Dedifferentiated amniotic fluid mesenchymal stem cell (primary cell): ENCODE results near the gene MAT2A.

Experiments used
- DNase-seq: peaks from one replicate; pipeline ENCODE4 v3.0.0-alpha.2; 2016; ENCODE audit errors: extremely low spot score

The MAT2A gene

GRCh38 chr2:85538507-85539360 lies at the start of gene MAT2A:
TSS of gene MAT2A (plus strand) at chr2:85539168. CDS start at chr2:85539288, 120 bp downstream.
- DNase-seq = peak; percentile 87

DNA sequence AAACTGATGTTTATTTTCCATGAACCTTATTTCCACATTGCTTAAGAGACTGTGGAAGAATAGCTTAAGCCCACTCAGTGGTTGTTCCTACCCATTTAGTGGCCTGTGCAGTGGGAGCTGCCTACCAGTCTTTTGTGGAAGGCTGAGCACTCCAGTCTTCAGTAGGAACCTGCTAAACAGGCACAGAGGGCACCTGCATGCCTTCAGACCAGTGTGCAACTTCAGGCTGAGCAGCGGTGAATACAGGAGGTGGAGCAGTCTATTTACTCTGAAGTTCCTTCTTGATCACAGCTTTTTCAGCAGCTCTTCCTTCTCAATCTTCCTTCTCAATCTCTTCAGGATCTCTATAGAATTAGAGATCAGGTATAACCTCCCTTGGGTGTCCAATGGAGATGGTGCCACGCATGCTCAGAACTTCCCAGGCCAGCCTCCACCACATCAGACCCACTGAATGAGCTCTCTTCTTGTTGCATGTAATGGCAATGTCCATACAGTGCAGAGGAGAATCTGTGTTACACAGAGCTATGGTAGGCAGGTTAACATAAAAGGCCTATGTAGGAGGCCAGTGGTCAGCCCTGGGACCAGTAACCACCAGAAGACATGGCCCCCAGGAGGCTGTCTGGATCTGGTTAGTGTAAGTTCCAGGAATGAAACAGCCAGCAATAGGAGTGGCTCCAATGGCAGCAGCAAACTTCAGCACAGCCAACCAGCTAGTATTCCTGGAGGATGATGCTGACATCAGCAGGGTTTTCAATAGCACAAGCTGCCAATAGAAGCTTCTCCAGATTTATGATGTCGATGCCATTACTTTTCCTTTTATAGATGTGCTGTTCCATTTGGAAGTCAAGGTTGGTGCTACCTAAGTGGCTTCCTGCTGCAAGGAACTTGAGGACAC lies 47.9 kb upstream of the MAT2A start:
- no peak for DNase-seq

GRCh38 chr2:85496436-85496835 lies 42.5 kb upstream of the MAT2A start:
- no peak for DNase-seq

GRCh38 chr2:85497944-85498630 lies 40.9 kb upstream of the MAT2A start:
- DNase-seq = no peak

DNA sequence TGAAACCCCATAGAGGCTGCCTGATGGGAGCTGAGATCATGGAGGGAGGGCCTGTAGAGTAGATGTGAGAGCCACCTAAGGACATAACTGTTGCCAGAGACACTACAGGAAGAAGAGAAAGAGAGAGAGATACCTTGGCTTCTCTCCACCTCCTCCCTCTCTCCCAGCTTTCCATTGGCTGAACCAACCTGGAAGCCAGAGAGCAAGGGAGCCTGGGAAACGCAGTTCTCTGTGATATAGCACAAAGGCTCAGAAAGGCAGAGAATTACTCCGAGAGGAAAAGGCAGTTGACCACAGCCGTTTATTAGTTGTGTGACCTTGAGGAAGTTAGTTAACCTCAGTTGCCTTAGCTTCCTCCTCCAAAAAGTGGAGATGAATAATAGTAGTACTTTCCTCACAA lies 37.7 kb upstream of the MAT2A start:
- no peak for DNase-seq

- DNase-seq = no peak
Measured at GRCh38 chr2:85502720-85503119, 36.2 kb upstream of the MAT2A start.

- DNase-seq = no peak
Measured at GRCh38 chr2:85503168-85503850, 35.7 kb upstream of the MAT2A start.

DNA sequence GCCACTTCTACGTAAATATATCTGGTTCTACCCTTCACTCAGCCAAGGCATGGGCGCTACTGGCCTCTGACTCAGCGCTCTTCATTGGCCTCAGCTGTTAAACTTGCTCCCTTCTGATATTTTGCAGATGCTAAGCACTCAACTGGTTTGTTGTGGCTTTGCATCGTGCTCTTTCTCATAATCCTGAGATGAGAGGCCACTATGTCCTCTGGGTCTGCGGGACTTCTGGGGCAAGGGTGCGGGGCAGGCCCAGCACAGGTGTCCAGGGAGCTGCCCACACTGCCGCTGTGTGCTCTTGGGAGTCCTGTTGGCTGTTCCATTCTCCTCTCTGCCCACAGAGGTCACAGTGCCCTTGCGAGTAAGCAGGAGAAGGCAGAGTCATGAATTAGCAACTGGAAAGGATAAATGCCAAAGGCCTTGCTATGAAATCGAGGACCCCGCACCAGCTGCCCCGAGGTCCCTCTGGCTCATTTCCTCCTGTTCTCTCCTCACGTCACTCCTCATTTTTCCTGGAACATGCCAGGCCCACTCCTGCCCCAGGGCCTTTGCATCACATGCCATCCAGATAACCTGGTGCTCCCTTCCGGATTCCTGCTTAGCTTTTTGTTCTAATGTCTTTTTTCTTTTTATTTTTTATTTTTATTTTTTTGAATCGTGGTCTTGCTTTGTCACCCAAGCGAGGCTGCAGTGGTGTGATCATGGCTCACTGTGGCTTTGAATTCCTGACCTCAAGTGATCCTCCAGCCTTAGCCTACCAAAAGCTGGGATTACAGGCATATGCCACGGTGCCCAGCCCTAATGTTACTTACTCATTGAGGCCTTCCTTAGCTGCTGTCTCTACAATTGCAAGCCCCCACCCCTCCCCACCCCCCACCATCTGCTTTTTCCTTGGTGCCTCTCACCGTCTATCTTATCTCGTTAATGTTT lies 34.9 kb upstream of the MAT2A start:
- peak; percentile 46 for DNase-seq

GRCh38 chr2:85504778-85505261 lies 34.1 kb upstream of the MAT2A start:
- peak; percentile 83 for DNase-seq

GRCh38 chr2:85505551-85506238 lies 33.3 kb upstream of the MAT2A start:
- no peak for DNase-seq

DNA sequence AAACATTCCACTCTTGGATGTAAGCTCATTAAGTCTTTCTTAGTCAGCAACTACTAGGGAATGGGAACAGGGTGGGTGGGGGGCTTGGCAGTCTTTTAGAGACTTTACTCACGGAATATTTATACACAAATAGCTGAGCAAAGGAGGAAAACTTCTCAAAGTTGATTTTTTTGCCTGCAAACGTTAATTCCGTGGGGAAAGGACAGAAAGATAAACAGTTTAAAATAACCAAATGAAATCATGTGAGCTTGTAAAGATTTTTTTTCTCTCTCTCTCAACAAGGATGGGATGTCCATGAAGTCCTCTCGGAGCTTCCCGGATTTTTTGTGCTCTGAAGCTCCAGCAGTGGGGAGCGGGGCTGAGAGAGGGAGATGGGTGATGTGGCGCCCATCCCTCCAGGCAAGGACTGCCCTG lies 32.2 kb upstream of the MAT2A start:
- DNase-seq = peak; percentile 29

DNA sequence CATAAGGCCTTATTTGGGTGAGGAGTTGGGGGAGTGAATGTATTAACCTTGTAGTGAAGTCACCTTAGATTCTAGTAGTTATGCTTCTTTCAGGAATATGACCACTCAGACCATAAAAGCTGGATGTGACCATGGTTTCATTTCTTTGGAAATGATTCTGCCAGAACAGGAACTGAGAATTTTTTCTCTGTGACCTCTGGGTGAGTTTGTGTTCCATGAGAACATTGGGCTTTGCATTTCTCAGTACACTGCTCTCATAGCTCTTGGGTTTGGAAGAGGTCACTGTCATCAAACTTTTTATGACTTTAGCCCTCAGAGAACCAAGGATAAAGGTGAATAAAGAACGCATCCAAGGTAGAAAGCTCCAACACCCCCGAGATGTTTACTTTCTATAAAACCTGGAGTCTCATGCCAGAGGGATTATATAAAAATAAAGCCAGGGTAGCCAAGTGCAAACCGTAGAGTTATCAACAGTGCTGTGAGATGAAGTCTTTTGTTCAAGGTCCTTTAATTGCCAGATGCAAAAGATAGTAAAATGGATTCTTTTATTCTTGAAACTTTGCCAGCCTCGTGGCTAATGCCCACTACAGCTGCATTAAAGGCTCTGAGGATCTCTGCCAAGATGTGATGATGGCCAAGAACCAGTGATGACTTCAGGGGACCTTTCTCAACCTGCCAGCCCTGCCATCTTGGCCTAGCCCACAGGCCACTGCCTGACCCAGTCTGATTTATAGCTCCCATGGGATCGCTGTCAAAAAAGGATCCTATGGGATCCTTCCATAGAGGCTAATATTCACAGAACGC lies 27.8 kb upstream of the MAT2A start:
- no peak for DNase-seq

DNA sequence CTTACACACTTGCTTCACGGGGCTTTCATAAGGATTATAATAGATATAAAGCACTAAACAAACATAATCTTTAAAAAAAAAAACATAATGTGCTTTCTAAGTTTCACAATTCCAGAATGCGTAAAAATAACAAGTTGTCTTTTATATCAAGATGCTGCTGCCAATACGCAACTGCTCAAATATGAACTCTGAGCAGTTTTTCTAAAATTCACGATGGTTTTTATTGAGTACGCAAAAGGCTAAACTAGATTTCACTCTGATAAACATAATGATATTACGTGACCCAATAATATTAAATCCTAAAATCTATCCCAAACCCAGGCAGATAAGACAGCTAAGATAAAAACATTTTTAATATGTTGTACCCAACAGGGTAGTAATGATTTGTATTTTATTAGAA lies 24.6 kb upstream of the MAT2A start:
- no peak for DNase-seq

DNA sequence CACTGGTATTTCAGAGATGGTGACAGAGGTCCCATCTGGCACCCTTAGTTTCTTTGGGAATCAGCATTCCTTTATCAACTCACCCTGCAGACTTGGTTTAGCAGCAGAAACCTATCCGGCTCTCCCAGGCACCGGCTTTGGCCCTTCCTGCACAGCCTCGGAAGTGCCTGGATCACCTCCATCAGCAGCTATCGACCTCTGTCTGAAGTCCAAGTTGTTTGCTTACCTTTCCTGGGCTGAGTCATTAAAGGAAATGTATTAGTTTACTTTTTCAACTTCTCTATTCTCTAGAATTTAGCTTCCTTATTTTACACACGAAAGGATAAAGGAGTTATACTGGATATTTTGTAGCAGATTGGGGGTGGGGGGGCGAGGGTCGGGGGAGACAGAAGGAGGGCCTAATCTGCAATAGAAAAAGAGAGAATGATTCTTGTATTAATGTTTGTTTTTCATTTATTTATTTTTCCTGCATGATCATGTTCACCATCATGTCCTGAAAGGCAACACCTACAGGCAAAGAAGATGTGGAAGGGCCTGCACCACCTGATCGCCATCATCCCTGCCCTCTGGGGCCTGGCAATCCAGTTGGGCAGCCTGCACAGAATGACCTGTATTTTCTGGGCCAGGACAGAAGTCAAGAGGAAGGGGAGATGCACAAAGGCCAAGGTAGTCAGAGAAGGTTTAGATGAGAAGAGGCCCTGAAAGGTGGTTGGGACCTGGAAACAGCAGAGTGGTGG lies 22.1 kb upstream of the MAT2A start:
- DNase-seq = no peak

DNA sequence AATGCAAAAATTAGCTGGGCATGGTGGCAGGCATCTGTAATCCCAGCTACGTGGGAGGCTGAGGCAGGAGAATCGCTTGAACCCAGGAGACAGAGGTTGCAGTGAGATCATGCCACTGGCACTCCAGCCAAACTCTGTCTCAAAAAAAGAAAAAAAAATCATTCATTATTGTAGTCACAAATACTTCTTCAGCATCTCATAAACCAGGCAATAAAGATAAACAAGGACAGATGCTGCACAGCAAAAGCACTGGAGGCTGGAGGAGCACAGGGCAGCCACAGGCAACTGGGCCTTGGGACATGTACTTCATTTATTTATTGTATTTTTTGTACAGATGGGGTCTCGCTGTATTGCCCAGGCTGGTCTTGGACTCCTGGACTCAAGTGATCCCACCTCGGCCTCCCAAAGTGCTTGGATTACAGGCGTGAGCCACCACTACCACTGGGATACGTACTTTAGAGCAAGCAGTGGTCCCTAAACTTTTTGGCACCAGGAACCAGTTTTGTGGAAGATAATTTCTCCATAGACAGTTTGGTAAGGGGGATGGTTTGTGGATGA lies 16.8 kb upstream of the MAT2A start:
- DNase-seq = no peak

GRCh38 chr2:85523062-85523902 lies 15.7 kb upstream of the MAT2A start:
- DNase-seq = no peak

DNA sequence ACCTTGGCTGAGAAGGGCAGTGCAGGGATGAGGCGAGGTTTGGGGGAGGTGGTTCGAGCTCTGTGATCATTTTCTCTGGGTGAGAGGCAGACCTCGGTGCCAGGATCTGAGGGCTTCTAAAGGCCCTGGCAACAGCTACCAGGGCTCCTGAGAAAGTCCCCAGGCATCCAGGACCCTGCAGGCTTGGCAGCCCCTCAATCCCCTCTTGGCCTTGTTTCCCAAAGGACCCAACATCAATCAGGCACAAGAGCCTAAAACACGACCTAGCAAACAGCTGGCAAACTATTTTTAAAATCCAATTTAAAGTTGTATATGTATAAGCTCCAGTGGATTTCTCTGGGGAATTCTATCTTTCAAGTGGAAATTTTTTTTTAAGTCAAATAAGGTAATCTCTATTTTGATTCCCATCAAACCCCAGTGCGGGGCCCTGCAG lies 15.0 kb upstream of the MAT2A start:
- DNase-seq = no peak
